Trophoblast cell (in vitro differentiated cells and primary cell): ENCODE results near the gene SULT1C4. TPM values are rescaled to one million over a fixed set of nuclear protein-coding genes. Genes with fewer than 3 reads are reported as not detected.

Source experiments
- DNase-seq, 2 donors: peaks; one replicate each; pipeline ENCODE4 v3.0.0-alpha.2; 2016
- H2AFZ ChIP-seq: 2 replicates; pipeline ENCODE4 v1.6.1; 2013; ENCODE audit warnings: low read length, moderate library complexity, mild to moderate bottlenecking; ENCODE audit not compliant: insufficient read depth, poor library complexity
- H2AK5ac ChIP-seq: 2 replicates; pipeline ENCODE4 v1.6.1; 2013; ENCODE audit warnings: mild to moderate bottlenecking, low read length
- H2BK120ac ChIP-seq: 2 replicates; pipeline ENCODE4 v1.6.1; 2013; ENCODE audit warnings: low read length, mild to moderate bottlenecking, moderate library complexity; ENCODE audit not compliant: insufficient read depth, poor library complexity
- H2BK12ac ChIP-seq: 2 replicates; pipeline ENCODE4 v1.6.1; 2013; ENCODE audit warnings: mild to moderate bottlenecking, low read length, moderate library complexity
- H2BK5ac ChIP-seq: 2 replicates; pipeline ENCODE4 v1.6.1; 2013; ENCODE audit warnings: low read length, low read depth, moderate library complexity, mild to moderate bottlenecking; ENCODE audit not compliant: poor library complexity
- H3K14ac ChIP-seq: 2 replicates; pipeline ENCODE4 v1.6.1; 2013; ENCODE audit warnings: mild to moderate bottlenecking, low read length
- H3K18ac ChIP-seq: 2 replicates; pipeline ENCODE4 v1.6.1; 2013; ENCODE audit warnings: mild to moderate bottlenecking, low read length
- H3K23ac ChIP-seq: 2 replicates; pipeline ENCODE4 v1.6.1; 2013; ENCODE audit warnings: low read length
- H3K27ac ChIP-seq: 2 replicates; pipeline ENCODE4 v1.5.1; 2013; ENCODE audit warnings: low read depth, mild to moderate bottlenecking, inconsistent platforms, low read length, moderate library complexity
- H3K27me3 ChIP-seq: 2 replicates; pipeline ENCODE4 v1.6.1; 2013; ENCODE audit warnings: inconsistent platforms, mild to moderate bottlenecking, low read length, moderate library complexity; ENCODE audit not compliant: insufficient read depth
- H3K36me3 ChIP-seq, 2 experiments: 1 replicate in 1 of 2; 2 replicates in 1 of 2; pipeline ENCODE4 v1.6.1; 2013; ENCODE audit warnings: low read length in 2 of 2, mild to moderate bottlenecking in 2 of 2, moderate library complexity in 1 of 2; ENCODE audit not compliant: insufficient read depth in 2 of 2, control insufficient read depth in 1 of 2
- H3K4ac ChIP-seq: 2 replicates; pipeline ENCODE4 v1.6.1; 2013; ENCODE audit warnings: low read depth, mild to moderate bottlenecking, low read length, moderate library complexity
- H3K4me1 ChIP-seq, 2 experiments: 1 replicate in 1 of 2; 2 replicates in 1 of 2; pipeline ENCODE4 v1.6.1; 2013; ENCODE audit warnings: low read length in 2 of 2, mild to moderate bottlenecking in 2 of 2, moderate library complexity in 1 of 2; ENCODE audit not compliant: insufficient read depth in 2 of 2, control insufficient read depth in 1 of 2
- H3K4me2 ChIP-seq: 2 replicates; pipeline ENCODE4 v1.6.1; 2013; ENCODE audit warnings: inconsistent platforms, mild to moderate bottlenecking, low read length, moderate library complexity
- H3K4me3 ChIP-seq: 2 replicates; pipeline ENCODE4 v1.5.1; 2013; ENCODE audit warnings: mild to moderate bottlenecking, low read depth, low read length, inconsistent platforms
- H3K79me1 ChIP-seq: one replicate; pipeline ENCODE4 v1.6.1; 2013; ENCODE audit warnings: low read length
- H3K79me2 ChIP-seq: 2 replicates; pipeline ENCODE4 v1.6.1; 2013; ENCODE audit warnings: low read length, mild to moderate bottlenecking; ENCODE audit not compliant: control insufficient read depth, insufficient read depth, poor library complexity
- H3K9ac ChIP-seq: 2 replicates; pipeline ENCODE4 v1.6.1; 2013; ENCODE audit warnings: mild to moderate bottlenecking, low read length
- H3K9me3 ChIP-seq: 2 replicates; pipeline ENCODE4 v1.6.1; 2013; ENCODE audit warnings: low read depth, mild to moderate bottlenecking, control low read depth, inconsistent platforms, low read length; ENCODE audit not compliant: insufficient read depth
- H4K12ac ChIP-seq: 2 replicates; pipeline ENCODE4 v1.6.1; 2013; ENCODE audit warnings: low read depth, mild to moderate bottlenecking, low read length, moderate library complexity
- H4K8ac ChIP-seq: 2 replicates; pipeline ENCODE4 v1.6.1; 2013; ENCODE audit warnings: low read depth, mild to moderate bottlenecking, low read length, moderate library complexity
- H4K91ac ChIP-seq: one replicate; pipeline ENCODE4 v1.6.1; 2013; ENCODE audit warnings: low read depth, mild to moderate bottlenecking, low read length, moderate library complexity
- WGBS: extraction: QIAGEN DNeasy Blood & Tissue Kit; methylation state at CpG from one replicate; pipeline ENCODE4 v1.1.7; 2013; ENCODE audit warnings: missing lambda C conversion rate; ENCODE audit not compliant: insufficient read length, insufficient coverage; ENCODE audit errors: extremely low coverage; 5-methylcytosine and 5-hydroxymethylcytosine counted together
- polyA plus RNA-seq: library from polyadenylated mRNA; stranded (reverse); fragments of 200-250 nt; gene quantifications from 2 replicates; pipeline ENCODE4 v1.2.3, GENCODE V29; 2013

SULT1C4 gene
- polyA plus RNA-seq, result 1.2 and 1.4 TPM in 2 replicates

DNA sequence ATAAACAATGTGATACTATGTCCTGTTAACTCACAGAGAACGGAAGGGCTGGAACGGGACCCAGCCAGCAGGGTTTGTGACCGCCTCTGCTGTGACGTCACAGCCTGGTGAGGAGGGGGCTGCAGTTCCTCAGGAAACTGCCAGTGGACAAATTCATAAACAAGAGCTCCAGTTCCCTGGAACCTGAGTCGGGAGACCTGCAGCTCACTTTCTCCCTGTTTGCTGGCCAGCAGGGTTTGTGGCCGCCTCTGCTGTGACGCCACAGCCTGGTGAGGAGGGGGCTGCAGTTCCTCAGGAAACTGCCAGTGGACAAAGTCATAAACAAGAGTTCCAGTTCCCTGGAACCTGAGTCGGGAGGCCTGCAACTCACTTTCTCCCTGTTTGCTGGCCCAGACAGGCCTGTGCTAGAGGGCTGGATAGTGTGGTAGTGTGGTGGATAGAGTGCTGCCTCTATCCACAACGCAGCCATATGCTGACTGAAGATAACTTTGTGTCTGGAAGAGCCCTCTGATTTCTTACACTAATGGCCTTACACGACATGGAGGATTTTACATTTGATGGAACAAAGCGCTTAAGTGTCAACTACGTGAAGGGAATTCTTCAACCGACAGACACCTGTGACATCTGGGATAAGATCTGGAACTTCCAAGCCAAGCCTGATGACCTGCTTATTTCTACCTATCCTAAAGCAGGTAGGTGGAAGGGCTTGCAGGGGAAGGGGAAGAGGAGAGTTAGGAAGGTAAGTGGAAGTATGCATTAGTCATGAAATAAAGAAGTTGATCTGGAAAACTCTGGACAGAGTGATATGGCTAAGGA lies at the start of gene SULT1C4:
TSS of gene SULT1C4 (plus strand) at position 140 of the 816 bp plus-strand sequence. CDS start at position 524, 384 bp downstream.
- no peaks in the 10 kb centered on the region for H3K27me3 ChIP-seq
- no peak within 1 kb of the TSS for H3K9ac ChIP-seq
- no peak within 1 kb of the TSS for H2AK5ac ChIP-seq
- no peak within 1 kb of the TSS for H4K91ac ChIP-seq
- no peak within 1 kb of the TSS for H3K14ac ChIP-seq
- H3K4ac ChIP-seq, result no peak within 1 kb of the TSS
- peaks cover 2 to 8% of the 10 kb centered on the region in 2 experiments for H3K4me1 ChIP-seq
- peak within 1 kb of the TSS; percentile 29 for H3K4me2 ChIP-seq
- H2BK120ac ChIP-seq, result no peak within 1 kb of the TSS
- no peak within 1 kb of the TSS for H3K4me3 ChIP-seq
- no CpG with 5 or more reads among the region's 13 CpGs for WGBS
- H3K79me2 ChIP-seq, result no peaks in the 10 kb centered on the region
- H3K27ac ChIP-seq, result peak within 1 kb of the TSS; percentile 57
- DNase-seq, result no peak
- no peak within 1 kb of the TSS for H3K18ac ChIP-seq
- H2BK12ac ChIP-seq, result no peak within 1 kb of the TSS
- no peak within 1 kb of the TSS for H2BK5ac ChIP-seq
- H3K9me3 ChIP-seq, result no peaks in the 10 kb centered on the region
- no peak within 1 kb of the TSS for H3K23ac ChIP-seq
- H2AFZ ChIP-seq, result peak within 1 kb of the TSS; percentile 15
- H4K8ac ChIP-seq, result peak within 1 kb of the TSS; percentile 10
- no peak within 1 kb of the TSS for H4K12ac ChIP-seq
- H3K79me1 ChIP-seq, result no peaks in the 10 kb centered on the region
- H3K36me3 ChIP-seq, result no peaks in the 10 kb centered on the region

GRCh38 chr2:108329771-108330170 lies 48.0 kb upstream of the SULT1C4 start:
- Histone ChIP-seq H3K27ac (no peak overlapping the region), H3K9me3 (peaks cover 2% of the 10 kb centered on the region), H3K4me3 (no peak overlapping the region), H2BK120ac (no peak overlapping the region), H3K4me2 (no peak overlapping the region), H2AFZ (no peak overlapping the region), H3K79me1 (no peaks in the 10 kb centered on the region), H3K36me3 (no peaks in the 10 kb centered on the region), H2AK5ac (no peak overlapping the region), H4K8ac (no peak overlapping the region), H3K23ac (no peak overlapping the region), H2BK12ac (no peak overlapping the region), H3K14ac (no peak overlapping the region), H4K12ac (no peak overlapping the region), H4K91ac (no peak overlapping the region), H3K27me3 (no peaks in the 10 kb centered on the region), H3K18ac (no peak overlapping the region), H2BK5ac (no peak overlapping the region), H3K4ac (no peak overlapping the region), H3K79me2 (no peaks in the 10 kb centered on the region), H3K9ac (no peak overlapping the region), H3K4me1 (no peaks in the 10 kb centered on the region)
- no CpG with 5 or more reads among the region's 2 CpGs for WGBS
- DNase-seq, result no peak

GRCh38 chr2:108330979-108331378 lies 46.8 kb upstream of the SULT1C4 start:
- Histone ChIP-seq H3K9ac (no peak overlapping the region), H3K18ac (no peak overlapping the region), H4K8ac (no peak overlapping the region), H3K79me2 (no peaks in the 10 kb centered on the region), H3K27ac (no peak overlapping the region), H3K4ac (no peak overlapping the region), H3K14ac (no peak overlapping the region), H3K36me3 (no peaks in the 10 kb centered on the region), H2AK5ac (no peak overlapping the region), H2BK120ac (no peak overlapping the region), H2AFZ (no peak overlapping the region), H3K9me3 (peaks cover 2% of the 10 kb centered on the region), H3K4me2 (no peak overlapping the region), H3K4me1 (no peaks in the 10 kb centered on the region), H3K4me3 (no peak overlapping the region), H3K27me3 (no peaks in the 10 kb centered on the region), H4K91ac (no peak overlapping the region), H3K79me1 (no peaks in the 10 kb centered on the region), H2BK5ac (no peak overlapping the region), H3K23ac (no peak overlapping the region), H4K12ac (no peak overlapping the region), H2BK12ac (no peak overlapping the region)
- DNase-seq, result no peak
- WGBS, result no CpG with 5 or more reads among the region's 3 CpGs

GRCh38 chr2:108345951-108346350 lies 31.8 kb upstream of the SULT1C4 start:
- no peak overlapping the region for H2AK5ac ChIP-seq
- H3K23ac ChIP-seq, result no peak overlapping the region
- no peaks in the 10 kb centered on the region for H3K9me3 ChIP-seq
- no peaks in the 10 kb centered on the region for H3K79me1 ChIP-seq
- no peak overlapping the region for H3K4ac ChIP-seq
- no peaks in the 10 kb centered on the region for H3K79me2 ChIP-seq
- H4K12ac ChIP-seq, result no peak overlapping the region
- H3K14ac ChIP-seq, result no peak overlapping the region
- H2BK12ac ChIP-seq, result no peak overlapping the region
- H3K36me3 ChIP-seq, result no peaks in the 10 kb centered on the region
- H3K18ac ChIP-seq, result no peak overlapping the region
- no peak overlapping the region for H4K91ac ChIP-seq
- WGBS, result no CpG with 5 or more reads among the region's 3 CpGs
- H2AFZ ChIP-seq, result no peak overlapping the region
- H3K27ac ChIP-seq, result no peak overlapping the region
- H2BK5ac ChIP-seq, result no peak overlapping the region
- no peak overlapping the region for H3K4me3 ChIP-seq
- no peaks in the 10 kb centered on the region for H3K4me1 ChIP-seq
- no peak overlapping the region for H2BK120ac ChIP-seq
- no peak overlapping the region for H4K8ac ChIP-seq
- H3K4me2 ChIP-seq, result no peak overlapping the region
- DNase-seq, result no peak
- H3K9ac ChIP-seq, result no peak overlapping the region
- H3K27me3 ChIP-seq, result no peaks in the 10 kb centered on the region
